Right lung (tissue), 5 donors: ENCODE results near the gene PODN. TPM values are rescaled to one million over a fixed set of nuclear protein-coding genes. Genes with fewer than 3 reads are reported as not detected.

Experiments used
- DNase-seq, 2 donors: peaks; one replicate each; pipeline ENCODE4 v3.0.0-alpha.2; 2013
- polyA plus RNA-seq, 5 donors: library from polyadenylated mRNA; unstranded; fragments of 120-200 nt; gene quantifications; one replicate each; pipeline versions ENCODE4 v1.2.1 to v1.2.3, GENCODE V29; 2013; ENCODE audit warnings: inconsistent platforms in 1 of 5, low replicate concordance in 1 of 5; ENCODE audit not compliant: insufficient read length in 5 of 5, insufficient read depth in 1 of 5

PODN gene
- polyA plus RNA-seq, 5 donors, result 10.4 to 14.0 (median 11.2) TPM

- DNase-seq, result no peak
Observed at GRCh38 chr1:53131590-53131938, 69.6 kb downstream of the PODN start.

- no peak for DNase-seq
Observed at GRCh38 chr1:53132176-53132575, 70.2 kb downstream of the PODN start.

GRCh38 chr1:53133261-53134041 is 71.4 kb downstream of the PODN start:
- no peak for DNase-seq

- no peak for DNase-seq
Observed at GRCh38 chr1:53134042-53134485, 72.1 kb downstream of the PODN start.

Other genes starting within 250 kb of the PODN start
- under 1 TPM; 0.10 to 0.16 (median 0.14) TPM for gene ZYG11A, start 219.5 kb upstream of the PODN start, polyA plus RNA-seq
- 100 to 1,000 TPM; 107 to 184 (median 137) TPM for gene ECHDC2, start 140.5 kb upstream of the PODN start, polyA plus RNA-seq
- gene SCP2, start 134.9 kb upstream of the PODN start, polyA plus RNA-seq, result 100 to 1,000 TPM; 133 to 168 (median 157) TPM
- under 1 TPM; 0.31 to 0.82 (median 0.67) TPM for gene SLC1A7, start 80.4 kb downstream of the PODN start, polyA plus RNA-seq
- 10 to 100 TPM; 16.0 to 19.0 (median 18.0) TPM for gene CPT2, start 134.6 kb downstream of the PODN start, polyA plus RNA-seq
- gene CZIB, start 158.4 kb downstream of the PODN start, polyA plus RNA-seq, result 100 to 1,000 TPM in 4 of 5 donors, 10 to 100 TPM in 1; 89.4 to 106 (median 105) TPM
- 10 to 100 TPM; 72.9 to 93.4 (median 77.7) TPM for gene MAGOH, start 176.3 kb downstream of the PODN start, polyA plus RNA-seq